Fibroblast of skin of right quadriceps (primary cell): ENCODE data around the gene STAT4.

Source experiments
- DNase-seq: peaks from one replicate; pipeline ENCODE4 v3.0.0-alpha.2; 2013

Gene STAT4

GRCh38 chr2:191038741-191039140 is 112.1 kb downstream of the STAT4 start:
- DNase-seq: peak; percentile 37

GRCh38 chr2:191038241-191038725 is 112.5 kb downstream of the STAT4 start:
- DNase-seq: peak; percentile 91

DNA sequence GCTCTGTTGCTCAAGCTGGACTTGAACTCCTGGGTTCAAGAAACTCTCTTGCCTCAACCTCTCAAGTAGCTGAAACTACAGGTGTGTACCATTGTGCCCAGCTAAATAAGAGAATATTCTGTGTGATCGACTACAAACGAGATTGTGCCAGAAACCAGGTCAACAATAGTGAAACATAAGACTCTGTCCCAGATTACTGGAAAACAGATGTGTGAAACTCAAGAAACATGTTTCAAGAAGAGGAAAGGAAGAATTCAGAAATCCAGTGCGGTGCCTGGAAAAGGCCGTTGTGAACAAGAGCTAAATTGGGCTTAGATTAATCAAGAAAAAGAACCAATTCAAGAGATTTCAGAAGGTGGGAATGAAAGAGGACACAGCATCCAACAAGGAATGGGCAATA is 113.4 kb downstream of the STAT4 start:
- DNase-seq: no peak

GRCh38 chr2:191036363-191036762 is 114.4 kb downstream of the STAT4 start:
- no peak for DNase-seq

GRCh38 chr2:191032588-191033429 is 118.0 kb downstream of the STAT4 start:
- no peak for DNase-seq

GRCh38 chr2:191031256-191031655 is 119.5 kb downstream of the STAT4 start:
- DNase-seq: no peak

- DNase-seq: no peak
Observed at GRCh38 chr2:191030521-191031154, 120.2 kb downstream of the STAT4 start.

DNA sequence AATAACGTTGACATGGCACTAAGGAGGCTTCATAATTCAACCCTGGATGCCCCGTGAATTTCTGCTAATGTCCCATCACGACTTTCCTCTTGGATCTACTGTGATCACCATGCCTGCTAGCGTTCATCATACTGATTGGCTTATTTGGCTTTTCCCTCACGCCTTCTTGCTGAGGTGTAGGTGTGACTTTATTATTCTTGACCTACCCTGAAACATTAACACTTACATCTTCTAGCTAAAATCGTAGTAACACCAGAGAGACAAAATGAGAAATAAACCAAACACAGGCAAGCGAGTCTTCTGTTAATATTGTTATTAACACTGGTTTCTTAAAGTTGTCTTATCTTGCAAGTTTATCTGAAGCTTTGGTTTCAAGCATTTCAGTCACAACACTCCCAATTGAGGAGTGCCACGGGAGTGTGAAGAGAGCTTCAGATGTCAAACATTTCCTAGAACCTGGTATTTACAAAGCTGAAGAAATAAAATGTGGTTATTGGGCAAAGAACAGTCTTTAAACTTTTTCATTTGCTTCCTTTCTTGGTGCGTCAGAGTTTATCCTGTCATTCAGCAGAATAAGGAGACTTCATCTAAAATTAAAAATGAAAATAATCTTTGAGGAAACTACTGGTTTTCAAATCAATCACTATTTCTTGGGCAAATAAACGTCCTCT is 121.4 kb downstream of the STAT4 start:
- no peak for DNase-seq

GRCh38 chr2:191026377-191026776 is 124.4 kb downstream of the STAT4 start:
- DNase-seq: no peak

GRCh38 chr2:191025135-191025534 is 125.7 kb downstream of the STAT4 start:
- DNase-seq: no peak

- DNase-seq: no peak
Observed at GRCh38 chr2:191023235-191023679, 127.5 kb downstream of the STAT4 start.

DNA sequence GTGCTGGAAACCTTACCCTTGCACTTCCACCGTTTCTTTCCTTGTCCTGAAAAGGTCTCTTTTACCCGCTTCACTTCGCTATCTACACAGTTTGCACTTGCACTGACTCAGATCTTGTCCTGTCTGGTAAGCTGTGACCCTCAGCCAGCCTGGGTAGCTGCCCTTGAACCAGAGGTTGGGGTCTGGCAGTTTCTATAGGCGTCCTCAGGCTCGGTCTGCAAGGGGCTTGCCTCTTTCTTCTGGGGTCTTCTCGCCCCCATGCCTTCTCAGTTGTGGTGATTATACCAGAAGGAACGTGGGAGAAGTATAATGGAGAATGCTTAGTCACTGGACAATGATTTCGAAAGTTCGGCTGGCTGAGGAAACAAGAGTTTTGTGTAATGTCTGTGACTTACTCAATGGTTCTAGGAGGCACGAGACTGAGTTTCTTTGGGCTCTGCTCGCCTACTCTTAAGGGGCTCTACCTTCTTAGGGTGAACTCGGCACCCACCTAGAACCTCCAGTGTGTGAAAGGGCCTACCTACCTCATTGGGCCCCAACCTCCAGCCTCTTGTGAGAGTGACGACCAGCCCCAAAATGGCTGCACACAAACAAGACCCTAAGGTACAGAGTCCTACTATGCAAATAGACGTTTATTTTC is 129.9 kb downstream of the STAT4 start:
- DNase-seq: peak; percentile 88

DNA sequence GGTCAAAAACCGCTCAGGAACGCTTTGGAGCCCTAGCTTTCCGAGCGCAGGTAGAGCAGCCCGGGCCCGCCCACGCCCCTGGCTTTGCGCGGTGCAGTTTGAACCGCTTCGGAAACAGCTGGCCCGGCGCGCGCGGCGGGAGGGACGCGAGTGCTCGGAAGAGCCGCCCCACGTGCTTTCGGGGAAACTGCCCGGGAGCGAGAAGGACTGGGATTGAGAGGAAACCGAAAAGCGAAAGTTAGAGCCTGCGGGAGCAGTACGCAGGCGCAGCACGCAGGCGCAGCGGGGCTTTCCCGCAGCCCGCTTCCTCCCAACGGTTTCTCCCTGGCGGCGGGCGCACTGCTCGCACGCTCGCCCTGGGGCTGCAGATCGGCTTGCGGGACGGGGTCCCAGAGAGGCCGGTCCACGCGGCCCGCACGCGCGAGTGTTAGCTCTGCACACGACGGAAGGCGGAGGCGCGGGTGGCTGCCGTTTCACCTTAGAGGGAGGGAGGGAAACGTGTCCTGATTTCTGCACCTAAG is 130.5 kb downstream of the STAT4 start:
- DNase-seq: peak; percentile 96

GRCh38 chr2:191019376-191019775 is 131.4 kb downstream of the STAT4 start:
- no peak for DNase-seq

GRCh38 chr2:191018643-191019119 is 132.1 kb downstream of the STAT4 start:
- no peak for DNase-seq

DNA sequence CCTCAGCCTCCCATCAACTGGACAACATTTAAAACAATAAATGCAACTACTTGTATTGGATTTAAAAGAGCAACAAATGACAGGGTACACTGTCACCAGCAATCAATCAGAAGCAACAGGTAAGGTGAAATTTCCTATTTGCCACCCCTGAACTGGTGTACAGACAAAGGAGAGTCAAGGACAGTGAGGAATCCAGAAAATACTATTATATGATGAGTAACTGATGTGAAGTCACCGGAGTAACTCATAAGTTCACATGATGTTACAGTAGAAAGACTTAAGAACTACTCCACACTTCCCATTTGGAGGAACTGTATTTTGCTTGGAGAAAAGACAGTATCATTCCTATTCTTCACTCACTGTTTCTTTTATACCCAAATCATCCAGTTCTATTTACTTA is 132.7 kb downstream of the STAT4 start:
- DNase-seq: no peak

- DNase-seq: no peak
Observed at GRCh38 chr2:191015831-191016230, 135.0 kb downstream of the STAT4 start.

DNA sequence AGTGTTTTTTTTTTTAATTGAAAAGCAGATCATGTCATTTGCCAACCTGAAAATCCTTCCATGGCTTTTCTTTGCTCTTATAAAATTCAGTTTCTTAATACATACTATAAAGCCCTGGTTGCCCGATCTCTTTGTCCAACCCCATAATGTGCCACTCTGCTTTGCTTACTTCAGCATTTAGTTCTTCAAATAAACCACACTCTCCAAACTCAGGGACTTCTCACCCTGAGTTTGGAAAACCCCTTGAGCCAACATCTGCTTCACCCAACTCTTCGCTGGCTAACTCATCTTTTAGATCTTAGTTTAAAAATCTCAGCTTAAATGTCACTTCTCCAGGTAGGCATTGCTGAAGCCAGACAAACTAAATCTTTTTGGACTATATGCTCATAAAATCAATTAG is 135.6 kb downstream of the STAT4 start:
- DNase-seq: no peak

DNA sequence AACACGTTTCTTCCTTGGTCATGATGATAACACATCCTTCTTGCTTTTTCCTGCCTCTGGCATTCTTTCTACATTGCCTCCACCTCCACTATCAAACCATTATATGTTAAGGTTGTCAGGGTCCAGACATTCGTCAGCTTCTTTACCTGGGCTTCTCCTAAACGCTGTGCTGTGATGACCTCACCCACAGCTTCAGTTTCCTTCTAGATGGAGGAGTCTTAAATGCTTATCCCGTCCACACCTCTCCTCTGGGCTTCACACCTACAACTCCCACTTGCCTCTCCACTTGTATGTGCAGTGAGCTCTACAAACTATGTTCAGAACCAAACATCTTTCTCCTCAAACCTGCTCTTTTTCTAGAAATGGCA is 136.2 kb downstream of the STAT4 start:
- DNase-seq: no peak

DNA sequence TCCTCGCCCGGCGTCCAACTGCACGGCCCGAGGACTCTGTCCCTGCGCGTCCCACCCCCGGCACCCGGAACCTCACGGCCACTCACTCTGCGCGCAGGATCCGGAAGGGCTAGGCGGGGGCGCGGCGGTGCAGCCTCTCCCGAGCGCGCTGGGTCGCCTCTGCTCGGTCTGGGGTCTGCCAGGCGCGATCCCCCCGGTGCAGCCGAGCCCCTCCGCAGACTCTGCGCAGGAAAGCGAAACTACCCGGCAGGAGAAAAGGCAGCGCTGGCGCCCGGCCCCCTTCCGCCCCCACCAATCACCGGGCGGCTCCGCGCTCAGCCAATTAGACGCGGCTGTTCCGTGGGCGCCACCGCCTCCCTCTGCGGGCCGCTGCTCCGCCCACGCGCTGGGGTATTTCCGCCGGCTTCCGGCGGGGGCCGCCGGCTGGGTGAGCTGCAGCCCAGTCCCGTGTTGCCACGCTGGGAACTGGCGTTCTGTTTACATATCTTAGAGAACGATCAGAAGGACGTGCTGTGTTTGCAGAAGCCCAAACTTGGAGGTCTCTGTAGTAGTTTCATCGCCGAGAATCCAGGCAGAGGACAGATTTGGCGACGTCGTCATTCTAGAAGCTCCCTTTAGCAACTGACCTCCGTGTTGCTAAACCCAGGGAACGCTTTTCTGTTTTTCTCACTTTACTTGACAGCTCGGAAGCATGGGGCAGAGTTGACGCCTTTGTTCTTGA is 136.7 kb downstream of the STAT4 start, which contains the start of gene STAT1:
Gene STAT1, minus strand, starts transcription at position 240 of the 721 bp plus-strand sequence. CDS start 4,168 bp downstream, outside the sequence.
- peak; percentile 93 for DNase-seq

DNA sequence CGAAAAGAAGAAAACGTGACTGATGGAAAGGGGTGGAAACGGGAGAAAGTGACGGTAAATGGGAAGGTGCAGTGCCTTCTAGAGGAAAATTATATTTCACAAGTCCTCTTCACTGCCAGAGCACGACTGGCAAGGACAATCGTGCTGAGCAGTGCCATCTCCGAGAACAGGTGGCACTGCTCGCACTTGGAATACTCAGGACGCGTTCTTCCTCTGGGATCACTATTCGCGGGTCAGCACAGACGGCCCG is 137.2 kb downstream of the STAT4 start:
- no peak for DNase-seq
